Peyer's patch (tissue), 4 donors: ENCODE measurements around the gene CCDC192. TPM values are rescaled to one million over a fixed set of nuclear protein-coding genes. Genes with fewer than 3 reads are reported as not detected.

Source experiments
- DNase-seq, 3 donors: peaks; one replicate each; pipeline ENCODE4 v3.0.0-alpha.2; 2017 to 2019
- H3K27ac ChIP-seq, 4 donors: fragments of 200-600 bp; sonication (generic); one replicate each; pipeline ENCODE4 v1.5.1; 2016 to 2019
- H3K27me3 ChIP-seq, 2 donors: fragments of 200-600 bp; sonication (generic); one replicate each; pipeline ENCODE4 v1.5.1; 2019
- H3K36me3 ChIP-seq, 3 donors: fragments of 200-600 bp; sonication (generic); one replicate each; pipeline ENCODE4 v1.5.1; 2016 to 2019
- H3K4me1 ChIP-seq, 4 donors: fragments of 200-600 bp; sonication (generic); one replicate each; pipeline ENCODE4 v1.5.1; 2016 to 2019
- H3K4me3 ChIP-seq, 4 donors: fragments of 200-600 bp; sonication (generic); 1 replicate in 3 of 4; 2 replicates in 1 of 4; pipeline ENCODE4 v1.5.1; 2016 to 2019; ENCODE audit warnings: mild to moderate bottlenecking in 1 of 4
- H3K9me3 ChIP-seq, 4 donors: fragments of 200-600 bp; sonication (generic); one replicate each; pipeline ENCODE4 v1.5.1; 2016 to 2019; ENCODE audit warnings: mild to moderate bottlenecking in 1 of 4
- POLR2A ChIP-seq, 2 donors: fragments of 450-650 bp; IDR thresholded peaks; one replicate each; pipeline ENCODE4 v1.5.1; 2017; ENCODE audit warnings: antibody characterized with exemption in 2 of 2, mild to moderate bottlenecking in 2 of 2, moderate library complexity in 2 of 2
- total RNA-seq, 4 donors: library from RNA; depleted of rRNA; stranded (reverse); fragments of >200 nt; gene quantifications; one replicate each; pipeline ENCODE4 v1.1.0, GENCODE V29; 2016
- TF ChIP-seq, protein P1 (sequence below), 6 experiments: fragments of 450-650 bp in 4 of 6; fragments of 200-600 bp in 2 of 6; sonication (generic) in 1 of 6; IDR thresholded peaks; one replicate each; pipeline ENCODE4 v1.5.1; 2017 to 2019; ENCODE audit warnings: antibody characterized with exemption in 6 of 6, mild to moderate bottlenecking in 3 of 6, moderate library complexity in 1 of 6

Gene CCDC192
- total RNA-seq, 4 donors from 2014 or later: not detected

GRCh38 chr5:127969002-127969401 lies 265.8 kb downstream of the CCDC192 start:
- Histone ChIP-seq H3K4me3 (no peak overlapping the region), H3K27me3 (no peaks in the 10 kb centered on the region), H3K27ac (no peak overlapping the region), H3K4me1 (no peaks in the 10 kb centered on the region), H3K36me3 (no peaks in the 10 kb centered on the region), H3K9me3 (no peaks in the 10 kb centered on the region)
- no peak for DNase-seq
- TF ChIP-seq, protein P1, sequence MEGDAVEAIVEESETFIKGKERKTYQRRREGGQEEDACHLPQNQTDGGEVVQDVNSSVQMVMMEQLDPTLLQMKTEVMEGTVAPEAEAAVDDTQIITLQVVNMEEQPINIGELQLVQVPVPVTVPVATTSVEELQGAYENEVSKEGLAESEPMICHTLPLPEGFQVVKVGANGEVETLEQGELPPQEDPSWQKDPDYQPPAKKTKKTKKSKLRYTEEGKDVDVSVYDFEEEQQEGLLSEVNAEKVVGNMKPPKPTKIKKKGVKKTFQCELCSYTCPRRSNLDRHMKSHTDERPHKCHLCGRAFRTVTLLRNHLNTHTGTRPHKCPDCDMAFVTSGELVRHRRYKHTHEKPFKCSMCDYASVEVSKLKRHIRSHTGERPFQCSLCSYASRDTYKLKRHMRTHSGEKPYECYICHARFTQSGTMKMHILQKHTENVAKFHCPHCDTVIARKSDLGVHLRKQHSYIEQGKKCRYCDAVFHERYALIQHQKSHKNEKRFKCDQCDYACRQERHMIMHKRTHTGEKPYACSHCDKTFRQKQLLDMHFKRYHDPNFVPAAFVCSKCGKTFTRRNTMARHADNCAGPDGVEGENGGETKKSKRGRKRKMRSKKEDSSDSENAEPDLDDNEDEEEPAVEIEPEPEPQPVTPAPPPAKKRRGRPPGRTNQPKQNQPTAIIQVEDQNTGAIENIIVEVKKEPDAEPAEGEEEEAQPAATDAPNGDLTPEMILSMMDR (IDR thresholded peaks at IDR 0.05): no peak
- no peak for TF ChIP-seq POLR2A (IDR thresholded peaks at IDR 0.05)

GRCh38 chr5:127969651-127970050 lies 266.5 kb downstream of the CCDC192 start:
- Histone ChIP-seq H3K4me3 (no peak overlapping the region), H3K27ac (no peak overlapping the region), H3K36me3 (no peaks in the 10 kb centered on the region), H3K9me3 (no peaks in the 10 kb centered on the region), H3K4me1 (no peaks in the 10 kb centered on the region), H3K27me3 (no peaks in the 10 kb centered on the region)
- TF ChIP-seq POLR2A (IDR thresholded peaks at IDR 0.05): no peak
- TF ChIP-seq, protein P1 (IDR thresholded peaks at IDR 0.05): no peak
- no peak for DNase-seq

DNA sequence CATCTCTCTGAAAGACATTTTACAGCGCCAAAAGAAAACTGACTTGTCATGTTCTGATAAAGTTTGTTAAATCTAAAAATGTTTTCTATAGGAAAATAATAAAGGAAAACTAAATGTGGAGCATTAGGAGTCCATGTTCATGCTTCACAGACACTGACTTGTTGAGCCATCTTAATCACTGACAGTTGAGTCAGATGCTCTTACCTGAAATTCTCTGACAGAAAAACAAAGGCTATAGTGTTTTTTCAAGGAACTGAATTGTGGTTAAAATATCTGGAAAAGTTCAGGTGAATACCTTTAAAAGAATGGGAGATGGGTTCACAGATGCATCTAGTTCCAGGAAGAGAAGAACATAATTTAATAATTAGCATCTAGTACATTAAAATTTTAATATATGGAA lies 266.9 kb downstream of the CCDC192 start:
- TF ChIP-seq, protein P1 (IDR thresholded peaks at IDR 0.05): no peak
- no peak for TF ChIP-seq POLR2A (IDR thresholded peaks at IDR 0.05)
- no peaks in the 10 kb centered on the region for H3K9me3 ChIP-seq
- no peaks in the 10 kb centered on the region for H3K4me1 ChIP-seq
- H3K27ac ChIP-seq: no peak overlapping the region
- no peak for DNase-seq
- H3K4me3 ChIP-seq: no peak overlapping the region
- no peaks in the 10 kb centered on the region for H3K27me3 ChIP-seq
- H3K36me3 ChIP-seq: no peaks in the 10 kb centered on the region

DNA sequence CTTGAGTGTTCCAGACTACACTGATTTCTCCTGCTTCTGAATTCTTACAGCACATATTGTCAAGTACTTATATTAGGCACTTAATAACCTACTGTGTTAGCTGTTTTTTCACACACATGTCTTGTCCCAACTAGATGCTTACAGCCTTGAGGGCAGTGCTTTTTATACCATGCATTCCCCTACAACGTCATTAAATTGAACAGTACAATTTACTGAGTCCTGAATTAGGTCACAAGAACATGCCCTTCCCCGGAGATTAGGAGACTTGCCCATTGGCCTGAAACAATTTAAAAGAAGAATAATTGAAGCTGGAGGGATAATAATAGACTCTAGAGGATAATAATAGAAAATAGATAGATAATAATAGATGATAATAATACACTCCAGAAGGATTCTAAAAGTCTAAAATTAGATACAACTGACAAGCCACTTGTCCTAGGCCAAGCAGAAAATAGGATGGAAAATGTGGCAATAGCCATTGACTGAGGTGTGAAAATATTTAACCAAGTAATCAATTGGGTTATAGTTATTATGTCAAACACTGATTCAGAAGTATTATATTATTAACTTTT lies 267.7 kb downstream of the CCDC192 start:
- no peak for DNase-seq
- Histone ChIP-seq H3K4me1 (no peaks in the 10 kb centered on the region), H3K4me3 (no peak overlapping the region), H3K27me3 (no peaks in the 10 kb centered on the region), H3K27ac (no peak overlapping the region), H3K36me3 (no peaks in the 10 kb centered on the region), H3K9me3 (no peaks in the 10 kb centered on the region)
- TF ChIP-seq, protein P1 (IDR thresholded peaks at IDR 0.05): no peak
- TF ChIP-seq POLR2A (IDR thresholded peaks at IDR 0.05): no peak

DNA sequence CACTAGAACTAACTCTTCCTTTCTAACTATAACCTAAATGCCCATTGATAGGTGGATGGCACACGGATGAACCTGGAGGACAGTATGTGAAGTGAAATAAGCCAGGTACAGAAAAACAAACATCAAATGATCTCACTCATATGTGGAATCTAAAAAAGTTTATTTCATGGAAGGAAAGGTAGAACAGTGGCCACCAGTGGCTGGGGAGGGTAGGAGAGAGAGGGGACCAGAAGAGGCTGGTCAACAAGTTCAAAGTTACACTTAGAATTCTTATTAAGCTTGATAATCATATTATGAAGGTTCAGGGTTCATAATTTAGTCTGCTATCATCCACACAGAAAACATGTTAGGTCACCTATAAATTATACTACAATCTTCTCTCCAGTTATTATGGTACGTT lies 272.8 kb downstream of the CCDC192 start:
- H3K4me1 ChIP-seq: no peaks in the 10 kb centered on the region
- TF ChIP-seq POLR2A (IDR thresholded peaks at IDR 0.05): no peak
- TF ChIP-seq, protein P1 (IDR thresholded peaks at IDR 0.05): no peak
- no peak for DNase-seq
- no peaks in the 10 kb centered on the region for H3K27me3 ChIP-seq
- no peak overlapping the region for H3K4me3 ChIP-seq
- H3K36me3 ChIP-seq: no peaks in the 10 kb centered on the region
- H3K9me3 ChIP-seq: no peaks in the 10 kb centered on the region
- H3K27ac ChIP-seq: no peak overlapping the region

- H3K27ac ChIP-seq: no peak overlapping the region
- DNase-seq: no peak
- H3K4me3 ChIP-seq: no peak overlapping the region
- no peaks in the 10 kb centered on the region for H3K27me3 ChIP-seq
- TF ChIP-seq, protein P1 (IDR thresholded peaks at IDR 0.05): no peak
- TF ChIP-seq POLR2A (IDR thresholded peaks at IDR 0.05): no peak
- no peaks in the 10 kb centered on the region for H3K4me1 ChIP-seq
- H3K9me3 ChIP-seq: no peaks in the 10 kb centered on the region
- H3K36me3 ChIP-seq: no peaks in the 10 kb centered on the region
Measured at GRCh38 chr5:127976525-127976924, 273.3 kb downstream of the CCDC192 start.
